Activated gamma-delta T cell treated with Interleukin-2 at 50 U/mL for 16 hours (primary cell): ENCODE measurements around the gene FAM240A.
"Not testable (repeated sequence)": the region's sequence is repeated elsewhere in the genome, so short reads cannot be mapped to it uniquely, and the experiment has no call there.

Experiments
- DNase-seq: peaks from one replicate; pipeline ENCODE4 v3.0.0-alpha.2; 2020

The FAM240A gene

GRCh38 chr3:46612324-46612723 lies at the start of gene FAM240A:
FAM240A (plus strand) TSS chr3:46612525; CDS start chr3:46612684, 159 bp downstream.
- DNase-seq: no peak

GRCh38 chr3:46564190-46565021 lies 47.9 kb upstream of the FAM240A start:
- no peak for DNase-seq

- DNase-seq: no peak
Observed at GRCh38 chr3:46565077-46565476, 47.2 kb upstream of the FAM240A start.

- DNase-seq: no peak
Observed at GRCh38 chr3:46565607-46566039, 46.7 kb upstream of the FAM240A start.

- peak; percentile 46 for DNase-seq
Observed at GRCh38 chr3:46566040-46566641, 46.2 kb upstream of the FAM240A start, which contains the start of gene LRRC2. LRRC2 (minus strand) TSS chr3:46566302; CDS start chr3:46551591, 14,711 bp downstream.

GRCh38 chr3:46571684-46572083 lies 40.6 kb upstream of the FAM240A start:
- no peak for DNase-seq

- DNase-seq: no peak
Observed at GRCh38 chr3:46573701-46574100, 38.6 kb upstream of the FAM240A start.

GRCh38 chr3:46574243-46574646 lies 38.1 kb upstream of the FAM240A start:
- DNase-seq: no peak

GRCh38 chr3:46574881-46575576 lies 37.3 kb upstream of the FAM240A start:
- no peak for DNase-seq

GRCh38 chr3:46575577-46576222 lies 36.6 kb upstream of the FAM240A start:
- DNase-seq: no peak

- no peak for DNase-seq
Observed at GRCh38 chr3:46576386-46576785, 35.9 kb upstream of the FAM240A start.

- DNase-seq: no peak
Observed at GRCh38 chr3:46576879-46577278, 35.4 kb upstream of the FAM240A start.

- not testable (repeated sequence) for DNase-seq
Observed at GRCh38 chr3:46577580-46578249, 34.6 kb upstream of the FAM240A start.

- no peak for DNase-seq
Observed at GRCh38 chr3:46578973-46579755, 33.2 kb upstream of the FAM240A start.

GRCh38 chr3:46579756-46580286 lies 32.5 kb upstream of the FAM240A start:
- no peak for DNase-seq

- no peak for DNase-seq
Observed at GRCh38 chr3:46580675-46581074, 31.6 kb upstream of the FAM240A start.

GRCh38 chr3:46584598-46585467 lies 27.5 kb upstream of the FAM240A start:
- DNase-seq: no peak

- no peak for DNase-seq
Observed at GRCh38 chr3:46585799-46586693, 26.3 kb upstream of the FAM240A start.

GRCh38 chr3:46586738-46587246 lies 25.5 kb upstream of the FAM240A start:
- DNase-seq: no peak
